Retinal pigment epithelial cell (primary cell): ENCODE results near the gene RNF115.

ENCODE experiments used
- DNase-seq: peaks from one replicate; pipeline ENCODE4 v3.0.0-alpha.2; 2010; ENCODE audit warnings: low read depth
- H3K4me3 ChIP-seq: 2 replicates; pipeline ENCODE4 v1.5.1; 2011; ENCODE audit warnings: mild to moderate bottlenecking, low read length, control low read depth, moderate library complexity
- CTCF ChIP-seq: conservative IDR thresholded peaks from 2 replicates; pipeline ENCODE4 v1.5.1; 2011; ENCODE audit warnings: low read depth, low read length, control low read depth, inconsistent platforms

The RNF115 gene

GRCh38 chr1:145696630-145696960 is 127.3 kb downstream of the RNF115 start:
- H3K4me3 ChIP-seq, result no peak overlapping the region
- no peak for DNase-seq
- TF ChIP-seq CTCF, result no peak

GRCh38 chr1:145695821-145696629 is 127.9 kb downstream of the RNF115 start:
- DNase-seq, result no peak
- no peak for TF ChIP-seq CTCF

GRCh38 chr1:145692785-145693443 is 131.0 kb downstream of the RNF115 start:
- no peak for DNase-seq
- no peak overlapping the region for H3K4me3 ChIP-seq
- TF ChIP-seq CTCF, result no peak

More at GRCh38 chr1:145695821-145696629, 127.9 kb downstream of the RNF115 start:
- H3K4me3 ChIP-seq, result no peak overlapping the region

GRCh38 chr1:145690587-145691558 is 133.0 kb downstream of the RNF115 start:
- TF ChIP-seq CTCF, result no peak
- peak; percentile 9 for DNase-seq
- no peak overlapping the region for H3K4me3 ChIP-seq

- no peak for TF ChIP-seq CTCF
- DNase-seq, result no peak
- H3K4me3 ChIP-seq, result no peak overlapping the region
Observed at GRCh38 chr1:145689922-145690321, 134.0 kb downstream of the RNF115 start.

GRCh38 chr1:145688924-145689323 is 135.0 kb downstream of the RNF115 start:
- TF ChIP-seq CTCF, result no peak
- no peak overlapping the region for H3K4me3 ChIP-seq
- DNase-seq, result no peak
